ENCODE results near the gene ZSCAN12. TPM values are rescaled to one million over a fixed set of nuclear protein-coding genes. Genes with fewer than 3 reads are reported as not detected.
"Not testable (repeated sequence)": the region's sequence is repeated elsewhere in the genome, so short reads cannot be mapped to it uniquely, and the experiment has no call there.

Gene ZSCAN12
- total RNA-seq, 3 donors from 2014 or later: 4.3 to 6.9 (median 5.0) TPM

- Histone ChIP-seq H3K9me3 (no peaks in the 10 kb centered on the region), H3K36me3 (ENCODE audit: low read depth) (no peaks in the 10 kb centered on the region), H3K4me1 (ENCODE audit: low read depth) (no peaks in the 10 kb centered on the region), H3K4me3 (no peak overlapping the region)
- intact Hi-C loops (cut with DNase I, micrococcal nuclease): no loop called here
- DNase-seq (no peak), ATAC-seq (no peak)
- TF ChIP-seq CTCF (IDR thresholded peaks at IDR 0.05): no peak
These were observed 24.0 kb upstream of the ZSCAN12 start for GRCh38 chr6:28423546-28423945.

- DNase-seq (no peak), ATAC-seq (no peak)
- Histone ChIP-seq H3K4me1 (ENCODE audit: low read depth) (no peaks in the 10 kb centered on the region), H3K36me3 (ENCODE audit: low read depth) (no peaks in the 10 kb centered on the region), H3K9me3 (no peaks in the 10 kb centered on the region), H3K4me3 (no peak overlapping the region)
- TF ChIP-seq CTCF (IDR thresholded peaks at IDR 0.05): no peak
- intact Hi-C loops (cut with DNase I, micrococcal nuclease): no loop called here
These were observed 14.1 kb upstream of the ZSCAN12 start for GRCh38 chr6:28413681-28414080.

GRCh38 chr6:28410767-28411166, 11.2 kb upstream of the ZSCAN12 start:
- ATAC-seq (no peak), DNase-seq (no peak)
- intact Hi-C loops (cut with DNase I, micrococcal nuclease): no loop called here
- Histone ChIP-seq H3K36me3 (ENCODE audit: low read depth) (no peaks in the 10 kb centered on the region), H3K4me1 (ENCODE audit: low read depth) (no peaks in the 10 kb centered on the region), H3K4me3 (no peak overlapping the region), H3K9me3 (no peaks in the 10 kb centered on the region)
- TF ChIP-seq CTCF (IDR thresholded peaks at IDR 0.05): no peak

GRCh38 chr6:28408076-28408802, 8.7 kb upstream of the ZSCAN12 start:
- ATAC-seq (no peak), DNase-seq (no peak)
- H3K36me3 ChIP-seq (ENCODE audit: low read depth): no peaks in the 10 kb centered on the region
- TF ChIP-seq CTCF (IDR thresholded peaks at IDR 0.05): no peak
- no peak overlapping the region for H3K4me3 ChIP-seq
- H3K9me3 ChIP-seq: no peaks in the 10 kb centered on the region
- H3K4me1 ChIP-seq (ENCODE audit: low read depth): no peaks in the 10 kb centered on the region
- intact Hi-C loops (cut with DNase I, micrococcal nuclease): no loop called here

- no peak overlapping the region for H3K4me3 ChIP-seq
- no peak for ATAC-seq
- no peaks in the 10 kb centered on the region for H3K36me3 ChIP-seq (ENCODE audit: low read depth)
- DNase-seq: no peak
- TF ChIP-seq CTCF (IDR thresholded peaks at IDR 0.05): no peak
- no peaks in the 10 kb centered on the region for H3K4me1 ChIP-seq (ENCODE audit: low read depth)
- H3K9me3 ChIP-seq: no peaks in the 10 kb centered on the region
- intact Hi-C loops (cut with DNase I, micrococcal nuclease): no loop called here
These were observed 7.9 kb upstream of the ZSCAN12 start for GRCh38 chr6:28407401-28407800.

GRCh38 chr6:28403923-28404322, 4.4 kb upstream of the ZSCAN12 start:
- H3K9me3 ChIP-seq; intact Hi-C loops (cut with DNase I, micrococcal nuclease); H3K36me3 ChIP-seq (ENCODE audit: low read depth); H3K4me3 ChIP-seq; H3K4me1 ChIP-seq (ENCODE audit: low read depth); DNase-seq; ATAC-seq: not testable (repeated sequence)
